Hepatocyte (in vitro differentiated cells): ENCODE data around the gene GIPC3. TPM values are rescaled to one million over a fixed set of nuclear protein-coding genes. Genes with fewer than 3 reads are reported as not detected.

Experiments used
- DNase-seq: peaks from one replicate; pipeline ENCODE4 v3.0.0-alpha.2; 2016; ENCODE audit warnings: low spot score
- H2AFZ ChIP-seq: fragments of 200-600 bp; sonication (generic); 2 replicates; pipeline ENCODE4 v1.6.0; 2016; ENCODE audit warnings: antibody characterized with exemption, mild to moderate bottlenecking
- H3K27ac ChIP-seq: fragments of 200-600 bp; sonication (generic); 2 replicates; pipeline ENCODE4 v1.5.1; 2016; ENCODE audit warnings: mild to moderate bottlenecking
- H3K27me3 ChIP-seq: fragments of 200-600 bp; sonication (generic); 2 replicates; pipeline ENCODE4 v1.6.1; 2016
- H3K36me3 ChIP-seq: fragments of 200-600 bp; sonication (generic); replicated peaks from 2 replicates; pipeline ENCODE4 v1.5.1; 2016; ENCODE audit warnings: low read depth; ENCODE audit not compliant: insufficient read depth
- H3K4me1 ChIP-seq: fragments of 200-600 bp; sonication (generic); 2 replicates; pipeline ENCODE4 v1.5.1; 2016; ENCODE audit warnings: mild to moderate bottlenecking, moderate library complexity; ENCODE audit not compliant: insufficient read depth
- H3K4me2 ChIP-seq: fragments of 200-600 bp; sonication (generic); 2 replicates; pipeline ENCODE4 v1.6.0; 2016
- H3K4me3 ChIP-seq: fragments of 200-600 bp; sonication (generic); 2 replicates; pipeline ENCODE4 v1.5.1; 2016; ENCODE audit warnings: mild to moderate bottlenecking
- H3K79me2 ChIP-seq: fragments of 200-600 bp; sonication (generic); 2 replicates; pipeline ENCODE4 v1.6.0; 2017; ENCODE audit warnings: mild to moderate bottlenecking
- H3K9me2 ChIP-seq: fragments of 200-600 bp; sonication (generic); replicated peaks from 2 replicates; pipeline ENCODE4 v1.6.0; 2017; ENCODE audit warnings: mild to moderate bottlenecking; ENCODE audit not compliant: insufficient read depth
- H3K9me3 ChIP-seq: fragments of 200-600 bp; sonication (generic); 2 replicates; pipeline ENCODE4 v1.5.1; 2016; ENCODE audit warnings: low read depth, mild to moderate bottlenecking
- H4K20me1 ChIP-seq: fragments of 200-600 bp; sonication (generic); 2 replicates; pipeline ENCODE4 v1.6.0; 2016; ENCODE audit warnings: mild to moderate bottlenecking; ENCODE audit not compliant: insufficient read depth, poor library complexity, severe bottlenecking
- CTCF ChIP-seq: fragments of 200-600 bp; sonication (generic); IDR thresholded peaks from 2 replicates; pipeline ENCODE4 v1.5.1; 2016; ENCODE audit warnings: antibody characterized with exemption, mild to moderate bottlenecking; ENCODE audit not compliant: poor library complexity
- EZH2 ChIP-seq: fragments of 200-600 bp; sonication (generic); IDR thresholded peaks from 2 replicates; pipeline ENCODE4 v1.6.1; 2016; ENCODE audit warnings: antibody characterized with exemption, mild to moderate bottlenecking, borderline replicate concordance
- EZH2phosphoT487 ChIP-seq: fragments of 200-600 bp; sonication (generic); IDR thresholded peaks from one replicate; pipeline ENCODE4 v1.6.1; 2018; ENCODE audit warnings: antibody characterized with exemption, mild to moderate bottlenecking, low read depth, moderate library complexity; ENCODE audit not compliant: unreplicated experiment, severe bottlenecking
- WGBS: methylation state at CpG from one replicate; pipeline ENCODE4 v1.1.6; 2016; ENCODE audit warnings: low lambda C conversion rate; ENCODE audit errors: missing lambda C conversion rate; 5-methylcytosine and 5-hydroxymethylcytosine counted together
- polyA plus RNA-seq: library from polyadenylated mRNA; unstranded; fragments of >200 nt; fragmentation: Nextera tagmentation; extraction: Ambion mirVana; gene quantifications from 2 replicates; pipeline ENCODE4 v1.2.1, GENCODE V29; 2016
- total RNA-seq: library from RNA; depleted of rRNA; stranded (reverse); fragments of >200 nt; gene quantifications from 2 replicates; pipeline ENCODE4 v1.2.3, GENCODE V29; 2014

Gene GIPC3
- total and polyA plus RNA-seq, 2 experiments from 2014 or later: 0.28 TPM; not detected in 1

GRCh38 chr19:3636962-3637361 is 51.7 kb downstream of the GIPC3 start:
- H3K4me2 ChIP-seq: no peak overlapping the region
- no peak for DNase-seq
- no peaks in the 10 kb centered on the region for H3K36me3 ChIP-seq
- H3K4me3 ChIP-seq: no peak overlapping the region
- H3K9me3 ChIP-seq: no peaks in the 10 kb centered on the region
- no peaks in the 10 kb centered on the region for H3K9me2 ChIP-seq
- H3K79me2 ChIP-seq: no peaks in the 10 kb centered on the region
- no peak overlapping the region for H3K27ac ChIP-seq
- H4K20me1 ChIP-seq: no peaks in the 10 kb centered on the region
- 92% methylated on average over 12 of the region's 20 CpGs for WGBS
- no peak overlapping the region for H2AFZ ChIP-seq
- no peaks in the 10 kb centered on the region for H3K27me3 ChIP-seq
- H3K4me1 ChIP-seq: no peaks in the 10 kb centered on the region
- TF ChIP-seq CTCF (no peak), EZH2 (no peak), EZH2phosphoT487 (no peak)

- Histone ChIP-seq H3K4me2 (no peak overlapping the region), H3K9me3 (no peaks in the 10 kb centered on the region), H3K79me2 (no peaks in the 10 kb centered on the region), H3K27ac (no peak overlapping the region), H2AFZ (no peak overlapping the region), H3K27me3 (no peaks in the 10 kb centered on the region), H3K9me2 (no peaks in the 10 kb centered on the region), H3K4me3 (no peak overlapping the region), H3K4me1 (no peaks in the 10 kb centered on the region), H3K36me3 (no peaks in the 10 kb centered on the region), H4K20me1 (no peaks in the 10 kb centered on the region)
- DNase-seq: no peak
- WGBS: 96% methylated on average over 17 of the region's 23 CpGs
- TF ChIP-seq EZH2: no peak
- no peak for TF ChIP-seq CTCF
- TF ChIP-seq EZH2phosphoT487: no peak
These were observed 52.3 kb downstream of the GIPC3 start for GRCh38 chr19:3637621-3638020.

DNA sequence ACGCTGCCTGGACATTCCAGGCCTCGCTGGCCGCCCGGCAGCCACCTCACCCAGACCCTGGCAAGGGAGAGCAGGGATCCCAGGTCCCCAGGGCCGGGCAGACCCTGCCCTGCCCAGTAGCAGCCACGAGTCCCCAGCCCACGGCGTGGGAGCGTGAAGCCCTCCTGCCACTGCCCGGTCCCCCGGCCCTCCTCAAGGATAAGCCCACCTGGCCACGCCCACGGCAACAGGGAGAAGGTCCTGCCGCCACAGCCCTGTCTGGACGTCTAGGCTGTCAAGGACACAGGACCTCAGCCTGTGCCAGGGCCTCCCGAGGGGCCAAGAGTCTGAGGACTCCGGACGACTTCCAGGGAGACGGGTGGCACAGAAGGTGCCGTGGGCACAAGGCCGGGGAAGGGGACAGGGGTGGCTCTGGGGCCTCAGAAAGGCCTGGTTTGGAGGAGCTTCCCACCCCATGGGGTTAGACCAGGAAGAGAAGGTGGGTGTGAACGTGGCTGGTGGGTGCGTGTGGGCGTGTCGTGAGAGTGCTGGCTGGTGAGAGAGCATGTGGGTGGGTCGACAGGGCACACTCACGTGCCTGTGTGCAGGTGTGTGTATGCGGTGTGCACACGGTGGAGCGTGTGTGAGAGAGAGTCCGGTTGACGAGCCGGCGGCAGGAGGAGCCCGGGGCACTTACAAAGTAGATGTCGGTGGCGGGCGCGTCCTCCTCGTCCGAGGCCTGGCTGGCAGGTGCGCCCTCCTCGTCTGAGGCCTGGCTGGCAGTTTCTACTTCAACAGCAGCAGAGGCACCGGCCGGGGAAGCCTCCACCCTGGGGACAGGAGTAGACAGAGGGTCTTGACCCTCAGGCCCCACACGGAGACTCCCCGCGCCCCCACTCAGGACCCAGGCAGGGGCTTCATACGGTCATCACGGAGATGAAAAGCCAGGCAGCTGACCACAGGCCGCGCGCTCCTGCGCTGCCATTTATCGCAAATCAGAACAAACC is 53.2 kb downstream of the GIPC3 start:
- no peak overlapping the region for H2AFZ ChIP-seq
- H3K27ac ChIP-seq: no peak overlapping the region
- H3K27me3 ChIP-seq: no peaks in the 10 kb centered on the region
- no peaks in the 10 kb centered on the region for H3K9me3 ChIP-seq
- no peaks in the 10 kb centered on the region for H3K36me3 ChIP-seq
- H3K4me1 ChIP-seq: no peaks in the 10 kb centered on the region
- H3K9me2 ChIP-seq: no peaks in the 10 kb centered on the region
- no peak overlapping the region for H3K4me3 ChIP-seq
- TF ChIP-seq EZH2: no peak
- no peak for TF ChIP-seq EZH2phosphoT487
- no peaks in the 10 kb centered on the region for H4K20me1 ChIP-seq
- H3K4me2 ChIP-seq: no peak overlapping the region
- WGBS: 97% methylated on average over 55 of the region's 55 CpGs
- H3K79me2 ChIP-seq: no peaks in the 10 kb centered on the region
- no peak for DNase-seq

- Histone ChIP-seq H3K9me3 (no peaks in the 10 kb centered on the region), H3K27ac (no peak overlapping the region), H2AFZ (no peak overlapping the region), H3K4me2 (no peak overlapping the region), H3K4me1 (no peaks in the 10 kb centered on the region), H4K20me1 (no peaks in the 10 kb centered on the region), H3K9me2 (no peaks in the 10 kb centered on the region), H3K4me3 (no peak overlapping the region), H3K79me2 (no peaks in the 10 kb centered on the region), H3K36me3 (no peaks in the 10 kb centered on the region), H3K27me3 (no peaks in the 10 kb centered on the region)
- DNase-seq: no peak
- 98% methylated on average over 13 of the region's 13 CpGs for WGBS
- TF ChIP-seq CTCF (no peak), EZH2 (no peak), EZH2phosphoT487 (no peak)
These were observed 54.2 kb downstream of the GIPC3 start for GRCh38 chr19:3639479-3639878.
